Progenitor cell of endocrine pancreas (in vitro differentiated cells): ENCODE data around the gene CADM1. TPM values are rescaled to one million over a fixed set of nuclear protein-coding genes. Genes with fewer than 3 reads are reported as not detected.
A peak's percentile ranks its signal among the peaks of the same experiment; 100 is the strongest.

Experiments
- DNase-seq: peaks from one replicate; pipeline ENCODE4 v3.0.0; 2021; ENCODE audit warnings: low spot score; ENCODE audit not compliant: unreplicated experiment
- H3K27ac Mint-ChIP-seq: 2 replicates; pipeline ENCODE4 v1.8.0; 2021; ENCODE audit warnings: mild to moderate bottlenecking, moderate library complexity, mixed read lengths
- H3K27me3 Mint-ChIP-seq: 2 replicates; pipeline ENCODE4 v1.8.0; 2021; ENCODE audit warnings: mixed read lengths
- H3K36me3 Mint-ChIP-seq: 2 replicates; pipeline ENCODE4 v1.8.0; 2022; ENCODE audit warnings: mixed read lengths; ENCODE audit not compliant: insufficient read depth
- H3K4me1 Mint-ChIP-seq: 2 replicates; pipeline ENCODE4 v1.8.0; 2021; ENCODE audit warnings: low read depth, mixed read lengths
- H3K4me3 Mint-ChIP-seq: 2 replicates; pipeline ENCODE4 v1.8.0; 2021; ENCODE audit warnings: low read depth, mild to moderate bottlenecking, moderate library complexity, mixed read lengths
- H3K9me3 Mint-ChIP-seq: 2 replicates; pipeline ENCODE4 v1.8.0; 2021; ENCODE audit warnings: low read depth, mixed read lengths
- CTCF ChIP-seq: fragments of 200-600 bp; sonication (generic); IDR thresholded peaks from one replicate; pipeline ENCODE4 v1.5.0; 2021; ENCODE audit warnings: antibody characterized with exemption, mild to moderate bottlenecking; ENCODE audit not compliant: unreplicated experiment
- total RNA-seq: library from RNA; stranded (reverse); gene quantifications from 2 replicates; pipeline ENCODE4 v1.2.1, GENCODE V29; 2021

The CADM1 gene
- total RNA-seq, 1 donor from 2014 or later, result 147 TPM

- no peaks in the 10 kb centered on the region for H3K27me3 Mint-ChIP-seq
- no peaks in the 10 kb centered on the region for H3K36me3 Mint-ChIP-seq
- H3K27ac Mint-ChIP-seq, result no peak overlapping the region
- H3K4me1 Mint-ChIP-seq, result peaks cover 23% of the 10 kb centered on the region
- H3K4me3 Mint-ChIP-seq, result no peak overlapping the region
- no peak for TF ChIP-seq CTCF
- no peaks in the 10 kb centered on the region for H3K9me3 Mint-ChIP-seq
- no peak for DNase-seq
These were observed 86.1 kb downstream of the CADM1 start for GRCh38 chr11:115418081-115418480.

GRCh38 chr11:115411120-115411519 is 93.1 kb downstream of the CADM1 start:
- no peak overlapping the region for H3K4me3 Mint-ChIP-seq
- no peak for DNase-seq
- no peak for TF ChIP-seq CTCF
- H3K27me3 Mint-ChIP-seq, result no peaks in the 10 kb centered on the region
- no peak overlapping the region for H3K27ac Mint-ChIP-seq
- H3K9me3 Mint-ChIP-seq, result no peaks in the 10 kb centered on the region
- peaks cover 33% of the 10 kb centered on the region for H3K4me1 Mint-ChIP-seq
- no peaks in the 10 kb centered on the region for H3K36me3 Mint-ChIP-seq

GRCh38 chr11:115409691-115410220 is 94.5 kb downstream of the CADM1 start:
- no peaks in the 10 kb centered on the region for H3K27me3 Mint-ChIP-seq
- DNase-seq, result no peak
- H3K4me1 Mint-ChIP-seq, result peaks cover 25% of the 10 kb centered on the region
- H3K36me3 Mint-ChIP-seq, result no peaks in the 10 kb centered on the region
- H3K9me3 Mint-ChIP-seq, result no peaks in the 10 kb centered on the region
- no peak overlapping the region for H3K27ac Mint-ChIP-seq
- no peak for TF ChIP-seq CTCF
- no peak overlapping the region for H3K4me3 Mint-ChIP-seq

GRCh38 chr11:115409116-115409670 is 95.0 kb downstream of the CADM1 start:
- no peak overlapping the region for H3K27ac Mint-ChIP-seq
- H3K4me3 Mint-ChIP-seq, result no peak overlapping the region
- no peaks in the 10 kb centered on the region for H3K27me3 Mint-ChIP-seq
- no peak for DNase-seq
- H3K4me1 Mint-ChIP-seq, result peaks cover 25% of the 10 kb centered on the region
- TF ChIP-seq CTCF, result no peak
- no peaks in the 10 kb centered on the region for H3K9me3 Mint-ChIP-seq
- no peaks in the 10 kb centered on the region for H3K36me3 Mint-ChIP-seq

- Mint-ChIP-seq H3K27me3 (no peaks in the 10 kb centered on the region), H3K36me3 (no peaks in the 10 kb centered on the region), H3K4me3 (no peak overlapping the region), H3K27ac (peak overlapping the region; percentile 1), H3K4me1 (peaks cover 25% of the 10 kb centered on the region), H3K9me3 (no peaks in the 10 kb centered on the region)
- no peak for DNase-seq
- TF ChIP-seq CTCF, result no peak
These were observed 95.9 kb downstream of the CADM1 start for GRCh38 chr11:115408036-115408921.
